Activated CD4-positive, alpha-beta T cell treated with anti-CD3 and anti-CD28 coated beads for 48 hours (primary cell): Measurements from ENCODE around the gene KRTAP10-12.

Experiments used
- DNase-seq: peaks from one replicate; pipeline ENCODE4 v3.0.0-alpha.2; 2020

KRTAP10-12 gene

GRCh38 chr21:44734841-44735240, 37.9 kb downstream of the KRTAP10-12 start:
- no peak for DNase-seq

GRCh38 chr21:44735821-44736220, 38.8 kb downstream of the KRTAP10-12 start:
- no peak for DNase-seq

GRCh38 chr21:44736291-44737004, 39.5 kb downstream of the KRTAP10-12 start:
- DNase-seq: no peak

GRCh38 chr21:44737706-44738354, 40.9 kb downstream of the KRTAP10-12 start:
- DNase-seq: no peak

GRCh38 chr21:44738621-44739020, 41.6 kb downstream of the KRTAP10-12 start:
- no peak for DNase-seq

GRCh38 chr21:44739316-44739715, 42.3 kb downstream of the KRTAP10-12 start:
- DNase-seq: no peak

- no peak for DNase-seq
These were observed 43.8 kb downstream of the KRTAP10-12 start for GRCh38 chr21:44740742-44741141.

- DNase-seq: no peak
These were observed 44.9 kb downstream of the KRTAP10-12 start for GRCh38 chr21:44741921-44742320.

- no peak for DNase-seq
These were observed 45.6 kb downstream of the KRTAP10-12 start for GRCh38 chr21:44742418-44743153.
